AG04450 (cell line): Measurements from ENCODE around the gene NNAT. TPM values are rescaled to one million over a fixed set of nuclear protein-coding genes. Genes with fewer than 3 reads are reported as not detected.
"Not testable (repeated sequence)": the region's sequence is repeated elsewhere in the genome, so short reads cannot be mapped to it uniquely, and the experiment has no call there.

Experiments used
- CTCF ChIA-PET: fragments of 300-600, 350-600 bp; formaldehyde crosslinking; extraction: SDS; loops from one replicate; lab custom pipeline; 2022; ENCODE audit warnings: antibody characterized with exemption, inconsistent platforms; lab: Charles Lee
- POLR2A ChIA-PET: fragments of 350-600 bp; formaldehyde crosslinking; extraction: SDS; loops from one replicate; lab custom pipeline; 2021; ENCODE audit warnings: antibody characterized with exemption, inconsistent platforms; lab: Yijun Ruan, JAX
- DNase-seq: peaks from one replicate; pipeline ENCODE4 v3.0.0-alpha.2; 2011; ENCODE audit warnings: low read depth, low spot score
- H3K27ac ChIP-seq: one replicate; pipeline ENCODE4 v1.5.1; 2012; ENCODE audit warnings: low read depth, low read length, control low read depth
- H3K27me3 ChIP-seq: one replicate; pipeline ENCODE4 v1.6.0; 2012; ENCODE audit warnings: low read length; ENCODE audit not compliant: control insufficient read depth, insufficient read depth
- H3K4me3 ChIP-seq: 2 replicates; pipeline ENCODE4 v1.5.1; 2011; ENCODE audit warnings: mild to moderate bottlenecking, low read depth, low read length, control low read depth
- H3K9me3 ChIP-seq: 2 replicates; pipeline ENCODE4 v1.5.1; 2012; ENCODE audit warnings: low read length; ENCODE audit not compliant: control insufficient read depth, insufficient read depth
- CTCF ChIP-seq: IDR thresholded peaks from 2 replicates; pipeline ENCODE4 v1.5.1; 2011; ENCODE audit warnings: low read depth, low read length, control low read depth, inconsistent platforms
- polyA plus RNA-seq: library from polyadenylated mRNA; depleted of rRNA; stranded (reverse); fragments of >200 nt; gene quantifications from 2 replicates; pipeline ENCODE4 v1.2.3, GENCODE V29; 2011

The NNAT gene
- polyA plus RNA-seq, 1 experiment, result 54.0 TPM

DNA sequence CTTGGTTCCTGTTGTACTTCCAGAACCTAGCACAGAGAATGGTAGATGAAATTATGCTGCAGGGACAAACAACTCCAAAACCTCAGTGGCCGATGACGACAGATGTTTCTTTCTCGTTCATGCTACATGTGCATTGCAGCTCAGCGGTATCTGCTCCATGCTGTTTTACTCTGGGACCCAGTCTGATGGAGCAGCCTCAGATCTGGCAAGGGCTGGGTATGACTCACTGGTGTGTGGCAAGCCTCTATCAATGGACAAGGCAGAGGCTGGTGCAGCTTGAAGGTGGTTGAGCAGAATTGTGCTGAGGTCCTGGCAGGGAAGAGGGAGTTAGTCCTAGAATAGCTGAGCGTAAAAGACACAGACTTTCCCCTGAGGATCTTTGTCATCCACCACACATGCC is 17.0 kb downstream of the NNAT start:
- no peak overlapping the region for H3K4me3 ChIP-seq
- peaks cover 4% of the 10 kb centered on the region for H3K27me3 ChIP-seq
- no peaks in the 10 kb centered on the region for H3K9me3 ChIP-seq
- CTCF ChIA-PET, result interaction anchor here (0.7 to 1.3 kb wide), 5 partner anchors 146 to 342 kb away, joined by 3 to 9 read pairs (median 4); no protein-coding TSS in a partner anchor
- POLR2A ChIA-PET, result interaction anchor here (0.6 kb wide), 1 partner anchor 158 kb away, joined by 3 read pairs; no protein-coding TSS in a partner anchor
- no peak overlapping the region for H3K27ac ChIP-seq
- no peak for TF ChIP-seq CTCF
- DNase-seq, result no peak

GRCh38 chr20:37539424-37539823 is 18.4 kb downstream of the NNAT start:
- CTCF ChIA-PET, result interaction anchor here (0.7 to 1.6 kb wide), 3 partner anchors 269 to 679 kb away, joined by 3 to 11 read pairs (median 5); no protein-coding TSS in a partner anchor
- no peak for DNase-seq

DNA sequence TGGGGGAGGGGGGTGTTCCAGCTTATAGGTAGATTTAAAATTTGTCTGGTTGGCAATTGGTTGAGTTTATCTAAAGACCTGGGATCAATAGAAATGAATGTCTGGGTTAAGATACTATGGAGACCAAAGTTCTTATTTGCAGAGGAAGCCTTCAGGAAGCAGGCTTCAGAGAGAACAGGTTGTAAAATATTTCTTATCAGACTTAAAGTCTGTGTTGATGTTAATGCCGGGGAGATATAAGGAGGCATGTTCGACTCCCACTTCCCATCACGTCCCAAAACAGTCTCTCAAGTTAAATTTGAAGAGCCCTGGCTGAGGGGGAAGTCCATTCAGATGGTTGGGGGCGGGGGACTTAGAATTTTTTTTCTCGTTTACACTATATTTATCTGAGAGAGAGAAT is 19.0 kb downstream of the NNAT start:
- no peak for TF ChIP-seq CTCF
- DNase-seq, result no peak
- ChIA-PET POLR2A (no interaction called here), CTCF (interaction anchor here (0.7 to 1.6 kb wide), 2 partner anchors 270 to 678 kb away, joined by 3 to 11 read pairs; no protein-coding TSS in a partner anchor)
- Histone ChIP-seq H3K27ac (no peak overlapping the region), H3K9me3 (no peaks in the 10 kb centered on the region), H3K4me3 (no peak overlapping the region), H3K27me3 (peaks cover 7% of the 10 kb centered on the region)

More at GRCh38 chr20:37539424-37539823, 18.4 kb downstream of the NNAT start:
- TF ChIP-seq CTCF, result no peak
- POLR2A ChIA-PET, result no interaction called here
- Histone ChIP-seq H3K27ac (no peak overlapping the region), H3K4me3 (no peak overlapping the region), H3K27me3 (peaks cover 6% of the 10 kb centered on the region), H3K9me3 (no peaks in the 10 kb centered on the region)

GRCh38 chr20:37540838-37541237 is 19.8 kb downstream of the NNAT start:
- POLR2A ChIA-PET, H3K4me3 ChIP-seq, H3K9me3 ChIP-seq, DNase-seq, H3K27ac ChIP-seq: not testable (repeated sequence)
- CTCF ChIA-PET, result interaction anchor here (0.6 to 1.2 kb wide), 4 partner anchors 23 to 452 kb away, joined by 3 to 4 read pairs (median 3); no protein-coding TSS in a partner anchor
- peaks cover 11% of the 10 kb centered on the region for H3K27me3 ChIP-seq

DNA sequence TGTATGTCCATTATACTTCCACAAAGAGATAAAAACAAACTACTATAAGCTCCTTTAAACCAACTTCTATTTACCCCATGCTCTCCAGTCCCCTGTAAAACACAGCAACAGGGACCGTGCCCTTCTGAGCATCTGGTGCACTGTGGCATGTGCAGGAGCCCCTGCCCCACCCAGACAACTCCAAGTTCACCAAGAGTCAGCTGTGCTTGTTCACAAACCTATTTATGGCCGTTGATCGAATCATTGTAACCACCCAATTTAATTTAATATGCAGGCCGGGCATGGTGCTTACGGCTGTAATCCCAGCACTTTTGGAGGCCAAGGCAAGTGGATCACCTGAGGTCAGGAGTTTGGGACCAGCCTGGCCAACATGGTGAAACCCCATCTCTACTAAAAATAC is 20.3 kb downstream of the NNAT start:
- Histone ChIP-seq H3K27ac (no peak overlapping the region), H3K4me3 (no peak overlapping the region), H3K9me3 (no peaks in the 10 kb centered on the region), H3K27me3 (peaks cover 11% of the 10 kb centered on the region)
- TF ChIP-seq CTCF, result no peak
- ChIA-PET POLR2A (no interaction called here), CTCF (interaction anchor here (0.6 to 1.2 kb wide), 5 partner anchors 23 to 451 kb away, joined by 3 to 4 read pairs (median 3); no protein-coding TSS in a partner anchor)
- no peak for DNase-seq
